HG03521 (cell line): ENCODE measurements around the gene NAV1.
"Not testable (repeated sequence)": the region's sequence is repeated elsewhere in the genome, so short reads cannot be mapped to it uniquely, and the experiment has no call there.

ENCODE experiments used
- ATAC-seq: cut with Tn5 transposase; IDR thresholded peaks from one replicate; pipeline ENCODE4 v1.9.1; 2021; ENCODE audit warnings: mild to moderate bottlenecking, moderate library complexity; ENCODE audit not compliant: unreplicated experiment

Gene NAV1

DNA sequence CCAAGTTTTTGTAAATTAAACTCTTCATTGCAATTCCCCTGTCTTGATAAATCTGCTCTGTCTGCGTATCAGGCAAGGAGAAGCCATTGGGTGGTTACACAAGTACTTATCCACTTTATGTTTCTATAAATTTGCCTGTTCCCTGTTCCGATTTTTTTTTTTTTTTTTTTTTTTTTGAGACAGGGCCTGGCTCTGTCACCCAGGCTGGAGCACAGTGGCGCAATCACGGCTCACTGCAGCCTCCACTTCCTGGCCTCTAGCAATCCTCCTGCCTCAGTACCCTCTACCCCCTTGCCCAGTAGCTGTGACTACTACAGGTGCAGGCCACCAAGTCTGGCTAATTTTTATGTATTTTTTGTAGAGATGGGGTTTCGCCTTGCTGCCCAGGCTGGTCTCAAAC is 20.9 kb upstream of the NAV1 start:
- no peak for ATAC-seq

DNA sequence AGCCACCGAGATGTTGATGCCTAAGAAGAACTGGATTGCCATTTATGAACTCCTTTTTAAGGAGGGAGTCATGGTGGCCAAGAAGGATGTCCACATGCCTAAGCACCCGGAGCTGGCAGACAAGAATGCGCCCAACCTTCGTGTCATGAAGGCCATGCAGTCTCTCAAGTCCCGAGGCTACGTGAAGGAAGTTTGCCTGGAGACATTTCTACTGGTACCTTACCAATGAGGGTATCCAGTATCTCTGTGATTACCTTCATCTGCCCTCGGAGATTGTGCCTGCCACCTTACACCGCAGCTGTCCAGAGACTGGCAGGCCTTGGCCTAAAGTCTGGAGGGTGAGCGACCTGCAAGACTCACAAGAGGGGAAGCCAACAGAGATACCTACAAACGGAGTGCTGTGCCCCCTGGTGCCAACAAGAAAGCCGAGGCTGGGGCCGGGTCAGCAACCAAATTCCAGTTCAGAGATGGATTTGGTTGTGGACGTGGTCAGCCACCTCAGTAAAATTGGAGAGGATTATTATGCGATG is 18.8 kb upstream of the NAV1 start:
- not testable (repeated sequence) for ATAC-seq

DNA sequence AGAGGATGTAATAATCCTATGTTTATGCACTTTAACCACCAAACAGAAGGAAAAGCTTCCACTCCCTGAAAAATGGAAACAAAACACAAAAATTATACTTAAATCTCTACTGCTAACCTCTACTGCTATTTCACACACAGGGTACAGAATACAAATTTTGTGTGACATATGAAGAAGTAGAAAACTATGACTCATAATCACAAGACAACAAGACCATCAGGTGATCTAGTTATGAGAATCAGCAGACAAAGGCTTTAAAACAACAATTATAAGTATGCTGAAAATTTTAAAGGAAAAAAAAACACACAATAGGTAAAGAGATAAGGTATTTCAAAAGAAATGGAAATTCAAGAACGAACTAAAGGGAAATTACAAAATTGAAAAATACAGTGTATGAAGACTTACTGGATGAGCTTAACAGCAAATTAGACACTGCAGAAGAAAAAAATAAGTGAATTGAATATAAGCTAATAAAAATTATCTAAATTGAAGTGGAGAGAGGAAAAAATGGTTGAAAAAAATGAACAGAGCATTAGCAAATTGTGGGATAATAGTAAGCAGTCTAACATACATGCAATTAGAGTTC is 13.6 kb upstream of the NAV1 start:
- ATAC-seq, result no peak

DNA sequence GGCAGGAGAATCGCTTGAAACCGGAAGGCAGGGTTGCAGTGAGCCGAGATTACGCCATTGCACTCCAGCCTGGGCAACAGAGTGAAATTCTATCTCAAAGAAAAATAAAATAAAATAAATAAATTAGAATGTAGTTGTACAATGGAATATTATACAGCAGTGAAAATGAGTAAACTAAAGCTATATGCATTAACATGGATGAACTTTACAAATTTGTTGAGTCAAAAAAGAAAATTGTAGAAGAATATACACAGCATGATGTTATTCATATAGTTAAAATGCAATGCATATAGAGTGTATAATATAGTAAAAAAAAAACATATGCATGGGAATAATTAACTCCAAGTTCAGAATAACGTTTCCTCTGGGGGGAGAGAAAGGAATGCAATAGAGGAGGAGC is 11.0 kb upstream of the NAV1 start:
- ATAC-seq, result no peak

DNA sequence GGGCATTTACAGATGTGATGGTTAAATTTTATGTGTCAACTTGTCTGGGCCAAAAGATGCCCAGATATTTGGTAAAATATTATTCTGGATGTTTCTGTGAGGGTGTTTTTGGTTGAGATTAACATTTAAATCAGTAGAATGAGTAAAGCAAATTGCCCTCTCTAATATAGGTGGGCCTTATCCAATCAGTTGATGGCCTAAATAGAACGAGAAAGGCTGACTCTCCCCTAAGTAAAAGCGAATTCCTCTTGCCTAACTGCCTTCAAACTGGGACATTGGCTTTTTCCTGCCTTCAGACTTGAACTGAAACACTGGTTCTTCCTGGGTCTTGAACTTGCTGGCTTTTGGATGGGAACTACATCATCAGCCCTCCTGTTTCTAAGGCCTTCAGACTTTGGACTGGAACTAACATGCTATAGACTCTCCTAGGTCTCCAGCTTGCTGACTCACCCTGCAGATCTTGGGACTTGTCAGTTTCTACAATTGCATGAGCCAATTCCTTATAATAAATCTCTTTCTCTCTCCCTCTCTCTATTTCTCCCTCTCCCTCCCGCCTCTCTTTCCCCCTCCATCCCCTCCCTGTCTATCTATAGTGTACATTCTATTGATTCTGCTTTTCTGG is 10.2 kb upstream of the NAV1 start:
- ATAC-seq, result no peak

DNA sequence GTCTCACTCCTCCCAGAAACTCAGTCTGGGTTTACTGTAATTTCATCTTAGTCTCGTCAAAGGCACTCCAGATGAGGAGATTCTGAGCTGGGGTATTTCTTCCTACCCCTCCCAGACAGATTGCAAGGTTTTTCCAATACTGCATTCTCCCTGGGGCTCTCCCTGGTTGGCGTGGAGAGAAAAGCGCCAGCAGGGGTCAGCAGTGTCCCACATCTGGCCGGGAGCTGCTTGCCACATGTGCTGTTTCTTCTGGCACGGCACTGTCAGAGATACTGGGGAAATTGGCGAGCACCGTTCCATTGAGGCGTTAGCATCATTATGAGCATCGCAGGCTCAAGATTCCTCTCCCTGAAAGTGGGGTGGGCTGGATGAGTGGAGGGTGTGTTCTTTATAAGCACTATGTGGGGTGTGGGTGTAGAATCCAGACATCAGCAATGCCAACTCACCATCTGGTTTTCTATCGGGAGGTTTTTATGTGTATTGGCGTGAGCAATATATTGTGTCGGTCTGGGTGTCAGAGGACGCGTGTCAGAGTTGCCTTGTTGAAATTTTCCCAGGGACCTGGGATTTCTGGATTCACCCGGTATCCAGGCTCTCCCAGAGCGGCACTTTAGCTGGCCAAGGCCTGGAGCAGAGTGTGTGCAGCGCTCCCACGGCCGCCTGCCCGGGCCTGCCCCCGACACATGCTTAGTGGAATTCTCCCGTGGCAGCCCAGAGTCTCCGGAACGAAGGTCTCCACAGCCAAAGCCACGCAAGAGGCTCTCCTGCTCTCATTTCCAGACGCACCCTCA is 8.0 kb upstream of the NAV1 start:
- no peak for ATAC-seq

DNA sequence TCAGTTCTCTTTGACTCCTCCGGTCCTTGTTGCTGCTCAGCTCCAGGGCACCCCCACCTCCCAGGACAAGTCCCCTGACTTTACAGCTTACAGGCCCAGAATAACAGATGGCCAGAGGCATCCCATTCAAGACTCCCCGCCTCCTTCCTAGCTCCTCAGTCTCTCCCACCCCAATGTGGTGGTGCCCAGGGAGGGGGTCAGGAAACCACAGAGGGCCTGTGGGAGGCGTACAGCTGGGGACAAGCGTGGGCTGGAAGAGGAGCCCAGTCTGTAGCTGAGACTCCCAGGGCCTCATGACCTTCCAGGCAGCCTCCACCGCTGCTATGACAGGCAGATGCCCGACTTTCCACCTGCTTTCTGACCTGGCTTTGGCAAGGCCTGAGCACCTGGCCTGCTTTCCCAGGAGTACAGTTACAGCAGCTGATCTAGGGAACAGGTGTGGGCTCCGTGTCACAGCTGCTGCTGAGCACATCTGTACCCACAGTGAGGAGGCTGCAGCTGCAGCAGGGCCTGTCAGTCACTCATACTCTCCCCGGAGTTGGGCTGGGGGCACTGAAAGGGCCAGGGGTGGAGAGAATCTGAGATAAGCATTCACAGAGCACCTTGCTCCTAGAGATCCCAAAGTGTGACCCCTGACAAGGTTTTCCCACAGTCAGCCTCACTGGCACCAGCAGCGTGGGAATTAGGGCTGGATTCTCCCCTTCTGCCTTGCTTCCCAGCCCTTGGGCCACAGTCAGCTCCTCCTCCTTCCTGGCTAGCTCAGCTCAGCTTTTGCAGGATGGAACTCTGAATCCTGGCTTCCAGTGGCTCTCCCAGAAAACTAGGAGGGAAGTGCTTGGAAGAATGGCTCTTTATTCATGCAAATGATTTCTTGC is 7.1 kb upstream of the NAV1 start:
- ATAC-seq, result no peak

DNA sequence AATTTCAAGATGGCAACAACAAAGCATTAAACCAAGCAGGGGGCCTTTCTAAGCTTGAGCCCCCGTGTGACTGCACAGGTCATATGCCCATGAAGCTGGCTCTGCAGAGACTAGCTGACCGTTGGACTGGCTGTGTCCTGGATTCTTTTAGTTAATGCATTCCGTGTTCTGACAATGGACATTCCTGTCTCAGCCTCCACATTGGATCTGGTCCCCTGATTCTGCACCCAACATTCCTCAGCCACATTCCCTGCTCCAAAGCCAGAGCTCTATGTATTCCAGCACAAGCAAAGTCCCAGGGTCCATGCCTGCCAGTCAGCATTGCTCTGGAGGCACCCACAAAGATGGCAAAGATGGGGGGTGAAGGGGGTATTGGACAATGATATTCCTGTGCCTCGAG is 5.1 kb upstream of the NAV1 start:
- no peak for ATAC-seq

DNA sequence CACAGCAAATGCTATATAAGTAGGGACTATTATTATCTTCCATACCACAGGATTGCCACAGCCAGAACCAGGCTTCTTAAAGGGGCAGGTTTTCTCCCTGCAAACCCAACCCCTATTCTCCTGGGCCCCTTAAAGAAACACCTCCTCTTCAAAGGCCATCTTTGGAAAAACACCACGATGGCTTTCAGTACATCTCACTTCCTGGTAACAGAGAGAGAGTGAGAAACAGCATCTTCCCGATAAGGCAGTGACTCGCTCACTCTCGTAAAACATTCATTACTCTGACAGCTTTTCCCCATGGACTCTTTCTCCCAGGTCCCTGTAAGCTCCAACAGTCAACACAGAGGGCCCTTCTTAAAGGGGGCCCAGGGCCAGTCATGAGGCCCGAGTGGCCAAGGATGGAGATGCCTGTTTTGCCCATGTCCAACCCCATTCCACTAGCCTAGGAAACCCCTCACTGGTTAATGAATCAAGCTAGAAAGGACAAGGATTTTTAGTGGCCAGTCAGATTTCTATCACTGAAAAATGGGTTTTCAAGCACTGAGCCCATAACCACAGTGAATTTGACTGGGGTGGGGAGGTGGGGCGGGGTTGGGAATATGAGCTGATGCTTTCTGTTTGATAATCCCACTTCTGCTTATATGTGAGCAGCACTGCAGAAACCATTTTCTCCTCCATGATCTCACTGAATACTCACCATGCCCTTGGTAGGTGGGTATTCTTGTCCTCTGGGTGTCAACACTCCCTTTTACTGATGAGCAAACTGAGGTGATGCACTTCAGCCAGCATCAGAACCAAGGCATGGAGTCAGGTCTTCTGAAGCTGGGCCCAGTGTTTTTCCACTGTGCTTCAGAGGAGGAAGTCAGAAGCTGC is 3.6 kb upstream of the NAV1 start:
- no peak for ATAC-seq

DNA sequence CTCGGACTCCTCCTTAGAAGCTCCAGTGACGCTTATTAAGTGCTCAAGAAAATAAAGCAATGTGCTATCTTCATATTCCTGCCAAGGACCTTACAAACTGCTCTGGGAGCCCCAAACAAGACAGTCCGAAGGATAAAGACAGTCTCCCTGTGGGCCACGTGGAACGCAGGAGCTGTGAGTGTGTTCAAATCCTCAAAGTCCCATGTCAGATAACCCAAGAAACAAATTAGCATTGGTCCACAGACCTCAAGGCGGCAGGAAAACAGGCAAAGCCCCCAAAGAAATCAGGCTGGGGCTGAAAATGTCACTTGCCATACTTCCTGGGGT is 3.0 kb upstream of the NAV1 start:
- no peak for ATAC-seq

DNA sequence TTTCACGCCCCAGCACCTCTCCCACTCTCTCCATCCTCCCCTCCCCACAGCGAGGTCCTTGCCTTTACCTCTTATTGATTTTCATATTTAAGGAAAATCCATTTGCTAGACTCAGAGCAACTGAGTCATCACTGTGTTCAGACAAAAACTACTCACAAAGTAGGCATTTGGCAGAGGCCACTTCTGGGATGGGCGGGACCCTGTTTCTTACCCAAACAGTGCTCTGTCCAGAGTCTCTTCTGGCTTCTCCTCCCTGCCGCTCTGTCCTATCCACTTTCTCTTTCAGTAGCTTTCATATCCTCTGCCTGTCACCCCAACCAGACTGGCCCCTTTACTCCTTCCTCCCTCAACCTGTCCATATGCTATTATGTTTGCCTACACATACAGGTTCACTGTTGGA is 2.4 kb upstream of the NAV1 start:
- no peak for ATAC-seq

DNA sequence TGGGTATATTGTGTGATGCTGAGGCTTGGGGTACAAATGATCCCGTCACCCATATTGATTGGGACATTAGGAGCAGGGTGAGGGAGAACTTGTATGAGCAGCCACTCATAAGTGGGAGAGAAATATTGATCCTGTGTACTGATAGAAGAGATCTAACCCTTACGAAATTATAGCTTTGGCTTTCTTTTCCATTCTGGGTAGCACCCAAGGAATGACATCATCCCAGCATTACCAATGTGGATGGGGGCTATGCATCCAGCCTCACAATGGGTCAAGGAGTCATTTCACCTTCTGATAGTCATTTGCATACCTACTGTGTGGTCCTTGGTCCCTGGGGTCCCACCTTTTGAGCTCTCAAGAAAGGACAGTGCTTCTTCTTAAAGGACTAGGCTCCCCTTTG is 1.9 kb upstream of the NAV1 start:
- ATAC-seq, result no peak

DNA sequence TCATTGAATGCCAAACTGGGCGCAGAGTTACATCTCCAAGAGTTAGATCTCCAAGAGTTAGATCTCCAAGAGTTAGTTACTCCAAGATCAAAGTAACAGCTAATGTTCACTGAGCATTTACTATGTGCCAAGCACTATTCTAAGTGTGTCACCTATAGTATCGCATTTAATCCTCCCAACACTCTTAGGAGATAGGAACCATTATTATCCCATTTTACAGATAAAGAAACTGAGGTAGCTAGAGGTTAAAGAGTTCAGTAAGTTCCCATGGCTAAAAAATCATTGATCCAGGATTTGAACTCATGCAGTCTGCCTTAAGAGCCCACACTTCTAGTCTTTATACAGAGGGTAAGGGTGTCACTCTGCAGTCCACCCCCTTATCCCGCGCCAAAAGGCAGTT is 1.5 kb upstream of the NAV1 start:
- ATAC-seq, result no peak

DNA sequence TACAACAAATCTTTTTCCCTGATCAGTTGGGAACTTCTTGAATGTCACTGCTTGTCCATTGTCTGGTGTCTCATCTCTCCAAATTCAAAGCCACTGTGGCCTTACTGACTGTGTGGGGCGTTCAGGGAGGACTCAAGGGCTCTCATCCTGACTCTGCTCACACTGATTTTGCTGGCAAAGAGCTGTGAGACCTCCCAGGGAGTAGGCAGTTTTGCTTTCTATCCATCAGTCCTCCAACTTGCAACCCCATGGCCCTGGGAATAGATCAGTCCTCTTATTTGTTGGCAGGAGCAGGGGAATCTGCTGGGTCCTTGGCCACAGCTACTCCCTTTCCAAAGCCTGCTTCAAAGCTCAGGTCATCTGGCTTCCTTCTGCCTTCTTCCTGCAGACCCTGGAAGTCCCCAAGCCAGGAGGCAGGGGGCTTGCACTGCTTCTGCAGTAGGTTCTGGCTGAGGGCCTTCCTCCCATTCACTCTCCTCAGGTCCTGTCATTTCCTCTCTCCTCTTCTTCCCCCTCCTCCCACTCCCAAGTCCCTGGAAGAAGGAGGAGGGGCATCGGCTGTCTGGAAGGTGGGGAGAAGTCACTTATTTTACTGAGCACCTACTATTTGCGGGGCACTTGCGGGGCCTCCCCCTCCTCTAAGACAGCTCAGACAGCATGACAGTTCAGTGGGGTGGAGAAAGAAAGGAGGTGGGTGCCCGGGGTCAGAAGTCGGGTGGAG is 876 bp upstream of the NAV1 start:
- ATAC-seq, result no peak

DNA sequence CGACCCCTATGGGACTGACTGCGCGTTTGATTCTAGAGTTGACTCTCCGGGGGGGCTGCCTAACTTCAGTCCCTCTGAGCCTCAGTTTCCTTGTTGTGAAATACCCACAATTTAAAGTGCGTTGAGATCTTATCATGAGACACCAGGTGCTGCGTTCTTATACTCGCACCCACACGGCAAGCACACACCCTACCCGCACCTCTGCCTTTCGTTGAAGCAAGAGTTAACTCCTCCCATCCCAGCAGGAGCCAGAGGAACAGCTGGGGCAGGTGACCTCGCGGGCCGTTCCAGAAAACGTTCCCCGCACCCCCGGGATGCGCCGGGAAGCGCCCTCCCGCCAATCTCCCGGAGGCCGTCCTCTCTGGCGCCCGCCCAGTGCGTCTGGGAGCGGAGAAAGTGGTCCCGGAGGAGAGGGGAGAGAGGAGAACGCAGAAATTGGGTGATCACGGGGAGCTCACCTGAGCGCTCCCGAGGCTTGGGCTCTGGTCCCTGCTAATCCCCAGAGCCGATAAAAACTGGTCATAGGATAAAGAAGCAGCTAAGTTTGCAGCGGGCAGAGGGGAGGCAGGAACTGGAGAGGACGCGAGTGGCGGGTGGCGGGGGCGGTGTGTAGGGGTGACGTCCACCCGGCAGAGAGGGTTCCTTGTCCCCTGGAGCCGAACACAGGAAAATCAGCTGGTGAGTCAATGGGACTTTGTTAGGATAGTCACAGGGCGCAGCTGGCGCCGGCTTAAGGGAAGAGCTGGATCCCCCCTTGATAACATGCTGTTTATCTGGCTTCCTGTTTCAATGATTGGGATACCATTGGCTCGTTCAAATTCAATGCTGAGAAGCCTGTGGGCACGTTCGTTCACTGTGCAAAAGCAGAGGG is 869 bp downstream of the NAV1 start:
- no peak for ATAC-seq

DNA sequence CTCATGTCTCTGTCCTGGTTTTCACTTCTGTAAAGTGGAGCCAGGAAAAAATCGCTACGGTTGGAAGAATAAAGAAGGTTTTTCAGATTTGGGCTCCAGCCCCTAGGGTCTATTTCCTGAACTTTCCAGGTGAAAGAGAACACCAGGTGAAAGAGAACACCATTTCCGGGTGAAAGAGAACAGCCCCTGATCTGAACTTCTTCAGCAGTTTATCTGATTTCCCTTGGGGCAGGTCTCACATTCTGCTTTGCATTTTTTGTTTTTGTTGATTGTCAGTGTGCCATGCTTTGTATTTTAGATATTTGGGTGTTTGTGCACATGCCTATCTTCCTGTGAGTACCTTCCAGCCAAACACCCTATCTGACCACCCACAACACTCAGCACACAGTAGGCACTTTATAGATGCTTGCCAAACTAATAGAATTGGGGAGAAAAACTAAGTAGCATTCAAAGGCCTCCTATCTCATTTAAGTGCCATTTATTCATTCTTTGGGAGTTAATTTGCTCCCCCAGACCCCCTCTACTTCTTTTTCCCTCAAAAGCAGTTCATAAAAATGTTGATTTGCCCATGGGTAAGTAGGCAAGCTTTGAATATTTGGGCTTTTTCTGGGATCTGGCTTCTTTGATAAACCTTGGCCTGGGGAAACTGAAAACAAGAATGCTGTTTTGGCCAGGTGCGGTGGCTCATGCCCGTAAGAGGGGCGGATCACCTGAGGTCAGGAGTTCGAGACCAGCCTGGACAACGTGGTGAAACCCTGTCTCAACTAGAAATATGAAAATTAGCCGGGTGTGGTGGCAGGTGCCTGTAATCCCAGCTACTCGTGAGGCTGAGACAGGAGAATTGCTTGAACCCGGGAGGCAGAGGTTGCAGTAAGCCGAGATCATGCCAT is 2.2 kb downstream of the NAV1 start:
- ATAC-seq, result no peak

DNA sequence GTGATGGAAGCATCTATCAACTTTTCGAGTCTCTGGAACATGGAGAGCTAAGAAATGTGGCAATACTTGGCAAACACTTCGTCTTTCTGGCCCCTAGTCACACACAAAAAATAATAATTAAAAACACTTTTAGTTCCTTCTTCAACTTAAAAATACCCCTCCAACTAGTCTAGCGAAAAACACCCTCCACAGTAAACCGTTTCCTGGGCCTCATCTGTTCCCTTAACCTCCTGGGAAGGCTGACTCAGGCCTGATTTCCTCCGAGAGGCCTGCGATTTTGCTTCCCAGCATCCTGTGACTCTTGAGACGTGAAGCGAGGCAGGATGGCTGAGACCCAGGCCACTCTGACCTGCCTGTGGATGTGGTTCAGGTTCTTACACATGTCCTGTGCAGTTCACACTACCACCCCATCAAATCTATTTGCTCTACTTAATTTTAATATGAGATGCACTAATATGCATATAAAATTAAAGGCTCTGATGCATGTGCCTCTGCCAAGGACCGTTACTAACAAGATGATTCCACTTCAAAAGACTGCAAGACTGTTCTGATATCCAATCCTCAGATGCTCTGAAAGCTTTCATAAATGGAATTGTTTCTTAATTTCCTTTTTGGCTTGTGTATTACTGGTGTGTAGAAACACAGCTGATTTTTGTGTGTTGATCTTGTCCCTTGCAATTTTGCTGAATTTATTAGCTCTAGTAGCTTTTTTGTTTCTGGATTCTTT is 3.5 kb downstream of the NAV1 start:
- no peak for ATAC-seq
